SK-N-SH (cell line): Measurements from ENCODE around the gene CDIPT.

Source experiments
- CTCF ChIP-seq: fragments of 200-600 bp; sonication (generic); IDR thresholded peaks from 2 replicates; pipeline ENCODE4 v1.6.1; 2017; ENCODE audit warnings: antibody characterized with exemption, mild to moderate bottlenecking, moderate library complexity
- EZH2phosphoT487 ChIP-seq: fragments of 200-600 bp; sonication (generic); IDR thresholded peaks from 2 replicates; pipeline ENCODE4 v1.6.1; 2017; ENCODE audit warnings: low read depth, mixed run types, mild to moderate bottlenecking, antibody characterized with exemption, moderate library complexity, borderline replicate concordance
- GABPA ChIP-seq: IDR thresholded peaks from 2 replicates; pipeline ENCODE4 v1.4.0; 2012; ENCODE audit warnings: low read depth, mild to moderate bottlenecking
- RAD21 ChIP-seq: IDR thresholded peaks from 2 replicates; pipeline ENCODE4 v1.6.1; 2012; ENCODE audit warnings: mild to moderate bottlenecking, low read length
- RXRA ChIP-seq: IDR thresholded peaks from 2 replicates; pipeline ENCODE4 v1.4.0; 2012; ENCODE audit warnings: low read depth, mild to moderate bottlenecking, borderline replicate concordance
- SIN3A ChIP-seq: IDR thresholded peaks from 2 replicates; pipeline ENCODE4 v1.6.1; 2012; ENCODE audit warnings: low read depth, mild to moderate bottlenecking, low read length, moderate library complexity, borderline replicate concordance
- ZBTB33 ChIP-seq: IDR thresholded peaks from 2 replicates; pipeline ENCODE4 v1.4.0; 2012; ENCODE audit warnings: low read depth, borderline replicate concordance

- no peak for TF ChIP-seq CTCF
- TF ChIP-seq SIN3A: no peak
- no peak for TF ChIP-seq RAD21
- no peak for TF ChIP-seq ZBTB33
- TF ChIP-seq GABPA: no peak
- no peak for TF ChIP-seq RXRA
- no peak for TF ChIP-seq EZH2phosphoT487
Observed at GRCh38 chr16:29898135-29898803, 35.2 kb upstream of the CDIPT start.
